Mucosa of gallbladder (tissue), 1 donor: Measurements from ENCODE around the gene MRPL11. TPM values are rescaled to one million over a fixed set of nuclear protein-coding genes. Genes with fewer than 3 reads are reported as not detected.
A peak's percentile ranks its signal among the peaks of the same experiment; 100 is the strongest.

Experiments
- DNase-seq: peaks from one replicate; pipeline ENCODE4 v3.0.0-alpha.2; 2020; ENCODE audit warnings: low spot score
- total RNA-seq: library from RNA; stranded (reverse); gene quantifications from one replicate; pipeline ENCODE4 v1.2.1, GENCODE V29; 2021
- donor health status: DM: no; HTN: no; CAD: no.

The MRPL11 gene
- total RNA-seq = 32.8 TPM

GRCh38 chr11:66438504-66439466, at the start of gene MRPL11:
MRPL11 (minus strand) TSS chr11:66438848; CDS start chr11:66438754, 94 bp downstream.
- DNase-seq = peak; percentile 92

- DNase-seq = no peak
These were observed 46.2 kb upstream of the MRPL11 start for GRCh38 chr11:66484806-66485380.

DNA sequence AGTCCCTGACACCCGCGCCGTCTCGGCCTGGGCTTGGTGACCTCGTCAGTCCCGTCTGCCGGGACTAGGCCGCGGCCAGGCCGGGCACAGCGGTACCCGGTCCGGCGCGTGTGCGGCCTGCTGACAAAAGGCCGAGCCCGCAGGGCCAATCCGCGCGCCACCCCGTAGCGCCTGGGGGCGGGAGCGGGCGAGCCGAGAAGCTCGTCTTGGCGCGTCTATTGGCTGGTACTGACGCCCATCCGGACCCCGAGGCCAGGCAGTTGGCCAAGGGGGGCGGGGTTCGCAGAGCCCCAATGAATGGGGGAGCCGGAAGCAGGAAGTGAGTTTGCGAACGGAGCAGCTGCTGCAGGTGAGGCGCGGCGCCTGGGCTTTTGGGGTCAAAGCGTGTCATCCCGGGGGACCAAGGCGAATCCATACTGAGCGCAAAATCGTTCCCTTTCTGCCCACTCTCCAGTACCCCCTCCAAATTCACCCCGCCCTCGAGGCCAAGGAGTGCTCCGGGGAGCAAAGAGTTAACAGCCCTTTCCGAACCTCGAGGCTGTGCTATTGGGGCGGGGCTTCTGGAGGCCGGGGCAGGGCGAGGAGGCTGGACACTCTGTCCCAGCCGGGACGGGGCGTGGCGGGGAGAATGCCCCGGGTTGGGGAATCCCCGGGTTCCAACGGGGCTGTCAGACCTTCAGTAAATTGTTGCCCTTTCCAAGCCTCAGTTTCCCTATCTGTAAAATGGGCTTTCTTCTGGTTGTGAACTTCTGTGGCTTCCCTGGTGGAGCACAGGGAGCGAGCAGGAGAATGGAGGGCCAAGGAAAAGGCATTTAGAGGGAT, 41.7 kb upstream of the MRPL11 start, which contains the start of gene DPP3:
DPP3 (plus strand) TSS at position 318 of the 822 bp plus-strand sequence. CDS start 1,767 bp downstream, outside the sequence.
- peak; percentile 98 for DNase-seq

- DNase-seq = peak; percentile 15
These were observed 40.9 kb upstream of the MRPL11 start for GRCh38 chr11:66479394-66480116.

DNA sequence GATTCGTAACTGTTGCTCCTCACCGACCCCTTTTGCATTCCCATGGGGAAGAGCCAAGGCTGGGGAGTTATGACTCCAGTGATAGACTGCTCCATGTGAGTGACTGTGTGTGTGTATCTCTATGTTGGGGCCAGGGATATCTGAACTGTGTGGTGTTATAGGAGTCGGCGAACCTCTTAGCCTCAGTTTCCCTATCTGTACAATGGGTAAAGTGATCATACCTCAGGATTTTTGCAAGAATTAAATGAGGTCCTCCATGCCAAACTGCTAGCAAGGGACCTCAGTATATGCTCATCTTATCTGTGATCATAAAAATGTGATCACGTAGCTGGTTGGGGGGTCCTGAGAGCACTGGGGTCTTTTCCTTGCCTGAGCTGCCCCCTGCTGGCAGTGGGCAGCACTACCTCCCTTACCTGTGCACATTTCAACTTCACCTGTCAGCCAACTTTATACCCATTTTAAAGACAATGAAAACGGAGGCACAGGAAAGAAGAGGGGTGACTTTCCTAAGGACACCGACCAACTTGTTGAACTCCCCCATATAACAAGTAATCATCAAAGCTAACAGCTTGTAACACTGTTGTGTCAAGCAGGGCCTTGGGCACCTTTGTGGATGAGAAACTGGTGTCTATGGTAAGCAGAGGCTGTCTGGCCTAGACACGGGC, 40.2 kb upstream of the MRPL11 start:
- no peak for DNase-seq

DNA sequence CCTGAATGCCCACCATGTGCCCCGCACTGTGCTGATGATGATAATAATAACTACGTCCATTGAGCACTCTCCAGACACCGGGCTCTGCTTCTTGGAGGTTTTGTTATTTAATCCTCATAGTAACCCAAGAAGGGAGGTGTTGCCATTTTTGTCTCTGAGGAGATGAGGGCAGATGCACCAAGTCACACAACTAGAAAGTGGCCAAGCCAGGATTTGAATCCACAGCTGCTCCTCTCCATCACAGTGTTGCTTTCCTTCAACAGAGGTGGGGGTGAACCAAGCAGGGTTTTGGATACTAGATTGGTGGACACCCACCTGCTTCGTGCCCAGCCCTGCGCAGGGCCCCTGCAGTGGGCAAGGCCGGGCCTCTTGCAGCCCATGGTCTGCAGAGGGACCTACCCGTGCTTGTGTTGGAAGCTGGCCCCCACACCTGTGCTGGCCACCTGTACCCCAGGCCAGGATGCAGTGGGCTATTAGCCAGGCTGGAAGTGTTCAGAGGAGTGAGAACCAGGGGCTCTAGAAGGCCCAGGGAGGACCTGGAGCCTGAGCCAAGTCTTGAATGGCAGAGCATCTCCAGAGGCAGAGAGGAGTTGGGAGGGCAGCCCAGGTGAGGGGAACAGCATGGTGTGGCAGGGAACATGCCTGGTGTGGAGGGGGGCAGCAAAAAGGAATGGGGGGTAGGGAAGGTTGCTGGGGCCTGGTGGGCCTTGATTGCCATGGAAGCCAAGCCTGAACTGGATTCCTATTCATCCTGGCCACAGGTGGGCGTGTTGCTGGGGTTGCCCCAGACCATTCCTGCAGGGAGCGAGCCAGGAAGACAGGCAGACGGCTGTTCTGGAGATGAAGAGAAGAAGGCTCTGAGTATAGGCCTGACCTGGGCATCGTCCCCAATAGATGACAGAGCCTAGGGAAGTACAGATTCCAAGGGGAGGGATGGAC, 38.9 kb upstream of the MRPL11 start:
- DNase-seq = no peak

DNA sequence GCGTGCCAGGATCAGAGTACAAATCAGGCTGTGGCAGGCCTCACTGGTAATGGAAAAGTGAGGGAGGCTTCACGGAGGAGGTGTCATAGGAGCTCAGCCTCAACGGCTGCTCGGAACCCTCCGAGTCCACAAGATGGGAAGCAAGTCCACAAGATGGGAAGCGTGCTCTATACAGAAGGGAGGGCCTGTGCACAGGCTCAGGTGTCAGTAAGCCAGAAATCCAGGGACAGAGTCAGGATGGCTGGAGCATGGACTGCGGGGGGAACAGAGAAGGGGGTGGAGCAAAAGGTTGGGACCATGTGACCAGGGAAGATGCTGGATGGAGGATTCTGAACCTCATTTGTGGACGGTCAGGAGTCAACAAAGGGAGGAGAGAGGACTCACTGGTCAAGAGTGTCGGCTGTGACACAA, 38.2 kb upstream of the MRPL11 start:
- DNase-seq = no peak

DNA sequence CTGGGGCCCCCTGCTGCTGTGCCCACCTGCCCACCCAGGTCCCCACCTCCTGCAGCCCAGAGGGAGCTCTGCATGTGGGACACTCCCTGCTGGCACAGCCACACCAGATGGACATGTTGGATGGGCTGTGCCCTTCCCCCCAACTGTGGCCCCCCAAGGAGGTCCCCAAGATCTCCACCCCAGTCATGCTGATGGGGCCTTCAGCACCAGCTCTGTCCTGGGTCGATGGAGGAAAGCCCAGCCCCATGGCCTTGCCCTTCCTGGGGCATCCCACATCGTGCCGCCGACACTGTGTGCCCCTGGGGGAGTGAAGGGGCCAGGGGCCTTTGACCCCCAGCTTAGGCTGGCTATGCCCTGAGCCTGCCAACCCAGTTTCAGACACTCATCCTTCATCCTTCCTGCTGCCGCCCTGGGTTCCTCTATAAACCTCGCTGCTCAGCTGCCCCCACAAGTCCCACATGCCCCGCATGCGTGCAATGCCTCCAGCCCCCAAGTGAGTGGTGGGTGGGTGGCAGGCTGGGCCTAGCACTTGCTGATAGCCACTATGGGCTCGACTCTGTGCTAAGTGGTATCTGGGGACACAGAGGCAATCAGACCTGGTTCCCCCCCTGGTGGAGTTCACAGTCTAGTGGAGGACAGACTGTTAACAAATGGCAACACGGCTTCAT, 37.7 kb upstream of the MRPL11 start:
- no peak for DNase-seq

DNA sequence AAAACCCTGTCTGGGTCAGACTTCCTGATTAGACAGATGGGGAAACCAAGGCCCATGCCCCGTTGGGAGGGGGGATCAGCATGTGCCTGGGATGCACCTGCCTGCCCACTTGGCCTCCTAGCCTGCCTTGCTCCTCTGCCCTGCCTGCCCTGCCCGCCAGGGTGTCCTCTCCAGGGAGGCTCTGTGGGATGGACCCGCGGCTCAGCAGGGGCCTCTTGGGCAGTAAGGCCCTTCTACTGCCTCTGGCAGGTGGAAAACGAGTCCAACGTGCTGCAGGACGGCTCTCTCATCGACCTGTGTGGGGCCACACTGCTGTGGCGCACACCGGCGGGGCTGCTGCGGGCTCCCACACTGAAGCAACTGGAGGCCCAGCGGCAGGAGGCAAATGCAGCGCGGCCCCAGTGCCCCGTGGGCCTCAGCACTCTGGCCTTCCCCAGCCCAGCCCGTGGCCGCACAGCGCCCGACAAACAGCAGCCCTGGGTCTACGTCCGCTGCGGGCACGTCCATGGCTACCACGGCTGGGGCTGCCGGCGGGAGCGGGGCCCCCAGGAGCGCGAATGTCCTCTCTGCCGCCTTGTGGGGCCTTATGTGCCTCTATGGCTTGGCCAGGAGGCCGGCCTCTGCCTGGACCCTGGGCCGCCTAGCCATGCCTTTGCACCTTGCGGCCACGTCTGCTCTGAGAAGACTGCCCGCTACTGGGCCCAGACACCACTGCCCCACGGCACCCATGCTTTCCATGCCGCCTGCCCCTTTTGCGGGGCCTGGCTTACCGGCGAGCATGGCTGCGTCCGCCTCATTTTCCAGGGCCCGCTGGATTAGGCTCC, 36.9 kb upstream of the MRPL11 start:
- no peak for DNase-seq

DNA sequence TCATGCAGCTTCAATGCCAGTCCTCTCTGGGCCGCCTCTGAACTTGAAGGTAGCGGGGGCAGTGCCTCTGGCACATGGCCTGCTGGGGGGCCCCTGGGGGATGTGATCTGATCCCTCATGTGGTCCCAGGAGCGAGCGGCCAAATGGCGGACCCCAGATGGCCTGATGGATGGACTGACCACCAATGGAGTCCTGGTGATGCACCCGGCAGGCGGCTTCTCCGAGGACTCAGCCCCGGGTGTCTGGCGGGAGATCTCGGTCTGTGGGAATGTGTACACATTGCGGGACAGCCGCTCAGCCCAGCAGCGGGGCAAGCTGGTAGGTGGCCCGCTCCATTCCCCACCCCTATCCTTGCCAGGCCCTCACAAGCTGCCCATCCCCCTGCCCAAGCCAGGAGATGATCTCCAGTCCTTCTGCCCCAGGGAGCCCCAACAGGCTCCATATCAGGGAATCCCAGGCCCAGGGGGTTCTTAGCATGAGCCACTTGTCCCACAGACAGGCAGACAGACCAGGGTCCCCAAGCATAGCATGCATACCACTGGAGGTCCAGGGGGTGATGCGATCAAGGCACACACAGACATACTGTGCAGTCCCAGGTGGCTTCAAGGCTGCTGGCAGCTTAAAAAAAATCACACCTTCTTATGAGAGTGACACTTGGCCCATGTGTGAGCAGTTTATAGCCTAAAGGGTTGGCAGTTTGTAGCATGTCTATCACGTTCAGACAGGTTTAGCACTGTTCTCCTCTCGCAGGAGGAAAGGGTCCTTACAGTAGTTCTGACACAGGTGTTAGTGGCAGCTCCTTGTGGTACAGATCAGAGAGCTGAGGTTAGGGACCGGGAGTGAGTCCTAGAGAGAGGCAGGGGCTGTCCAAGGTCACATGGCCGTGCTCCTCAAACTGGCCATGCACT, 35.2 kb upstream of the MRPL11 start:
- DNase-seq = no peak

GRCh38 chr11:66473167-66473566, 34.5 kb upstream of the MRPL11 start:
- DNase-seq = no peak

DNA sequence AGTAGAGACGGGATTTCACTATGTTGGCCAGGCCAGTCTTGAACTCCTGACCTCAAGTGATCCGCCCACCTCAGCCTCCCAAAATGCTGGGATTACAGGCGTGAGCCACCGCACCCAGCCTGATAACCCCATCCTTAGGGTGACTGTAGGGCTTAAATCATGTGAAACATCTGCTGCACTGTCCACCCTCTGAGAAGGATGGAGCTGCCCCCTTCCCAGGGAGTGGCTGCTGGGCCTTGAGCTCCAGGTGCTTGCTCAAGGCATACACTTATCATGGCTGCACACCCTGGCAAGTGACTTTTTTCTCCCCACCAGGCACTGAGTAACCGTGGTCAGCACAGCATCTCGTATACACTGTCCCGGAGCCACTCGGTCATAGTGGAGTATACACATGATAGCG, 33.4 kb upstream of the MRPL11 start:
- DNase-seq = no peak

DNA sequence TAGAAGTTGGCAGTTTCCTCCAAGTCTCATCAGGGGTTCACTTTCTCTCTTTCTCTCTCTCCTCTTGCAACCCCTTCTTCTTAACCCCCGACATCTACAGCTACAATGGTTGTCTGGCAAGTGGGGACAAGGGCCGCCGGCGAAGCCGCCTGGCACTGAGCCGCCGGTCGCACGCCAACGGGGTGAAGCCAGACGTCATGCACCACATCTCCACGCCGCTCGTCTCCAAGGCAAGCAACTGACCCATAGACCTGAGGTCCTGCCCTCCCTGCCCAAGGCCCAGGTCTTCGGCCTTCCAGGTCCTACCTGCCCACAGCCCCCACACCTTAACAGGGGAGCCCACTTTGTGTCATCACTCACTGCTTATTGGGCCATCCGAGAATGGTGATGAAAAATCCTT, 32.5 kb upstream of the MRPL11 start:
- DNase-seq = no peak

- DNase-seq = no peak
These were observed 31.4 kb upstream of the MRPL11 start for GRCh38 chr11:66470015-66470414.

DNA sequence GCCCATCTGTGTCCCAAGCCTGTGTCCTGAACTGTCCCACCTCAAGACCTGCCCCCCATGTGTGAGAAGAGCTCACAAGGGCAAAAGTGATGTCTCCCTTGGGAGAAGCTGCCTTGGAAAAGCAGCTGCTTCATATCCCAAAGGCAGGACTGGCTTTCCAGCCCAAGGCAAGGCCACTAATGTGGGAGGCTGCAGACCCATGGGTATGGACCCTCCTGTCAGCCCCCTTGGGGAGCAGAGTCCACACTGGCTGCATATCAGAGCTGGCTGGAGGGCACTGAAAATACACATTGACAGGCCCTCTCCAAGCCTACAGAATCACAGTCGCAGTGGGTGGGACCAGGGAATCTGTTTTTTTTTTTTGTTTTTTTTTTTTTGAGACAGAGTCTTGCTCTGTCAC, 30.8 kb upstream of the MRPL11 start:
- no peak for DNase-seq

DNA sequence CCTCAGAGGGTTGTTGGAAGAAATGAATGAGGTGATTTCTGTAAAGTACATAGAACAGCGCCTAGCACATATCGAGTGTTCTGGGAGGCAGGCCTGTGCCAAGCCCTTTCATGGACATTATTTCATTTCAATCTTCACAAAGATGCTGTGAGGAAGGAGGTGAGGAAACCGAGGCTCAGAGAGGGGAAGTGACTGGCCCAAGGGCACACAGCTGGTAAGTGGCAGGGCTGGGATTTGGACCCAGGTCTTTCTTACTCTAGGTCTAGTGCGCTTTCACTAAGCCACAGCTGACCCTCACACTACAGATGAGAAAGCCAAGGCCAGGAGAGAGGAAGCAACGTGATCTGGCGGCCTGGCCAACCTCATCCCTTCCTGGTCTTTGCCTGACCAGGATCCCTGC, 30.0 kb upstream of the MRPL11 start:
- no peak for DNase-seq

- peak; percentile 29 for DNase-seq
These were observed 29.1 kb upstream of the MRPL11 start for GRCh38 chr11:66467756-66468155.
